ENCODE results near the gene ZNF304. TPM values are rescaled to one million over a fixed set of nuclear protein-coding genes. Genes with fewer than 3 reads are reported as not detected.

Gene ZNF304
- total and polyA plus RNA-seq, 2 of the 13 experiments (the other 11 are each of a cell fraction or from before 2014, with no cell fraction given): 3.4 to 8.0 TPM

- no peak for TF ChIP-seq HNF1A (IDR thresholded peaks at IDR 0.05; ENCODE audit: low read depth)
- peak; percentile 48; the same call in 1 of the 2 replicates for TF ChIP-seq HNF1A (CRISPR knock-in tag; IDR thresholded peaks at IDR 0.05; ENCODE audit: borderline replicate concordance)
- TF ChIP-seq DNMT1 (CRISPR knock-in tag; IDR thresholded peaks at IDR 0.05): no peak
- peak; percentile 21; the same call in 1 of the 2 replicates for TF ChIP-seq RFXAP (CRISPR knock-in tag; IDR thresholded peaks at IDR 0.05; ENCODE audit: borderline replicate concordance)
- TF ChIP-seq ZBTB40 (IDR thresholded peaks at IDR 0.05): 0 out of 2 replicates have a peak, but pooled peaks have one; percentile 39
- TF ChIP-seq ZBTB40 (CRISPR knock-in tag; IDR thresholded peaks at IDR 0.05): peak; percentile 27; the same call in 1 of the 2 replicates
- TF ChIP-seq, protein P1, sequence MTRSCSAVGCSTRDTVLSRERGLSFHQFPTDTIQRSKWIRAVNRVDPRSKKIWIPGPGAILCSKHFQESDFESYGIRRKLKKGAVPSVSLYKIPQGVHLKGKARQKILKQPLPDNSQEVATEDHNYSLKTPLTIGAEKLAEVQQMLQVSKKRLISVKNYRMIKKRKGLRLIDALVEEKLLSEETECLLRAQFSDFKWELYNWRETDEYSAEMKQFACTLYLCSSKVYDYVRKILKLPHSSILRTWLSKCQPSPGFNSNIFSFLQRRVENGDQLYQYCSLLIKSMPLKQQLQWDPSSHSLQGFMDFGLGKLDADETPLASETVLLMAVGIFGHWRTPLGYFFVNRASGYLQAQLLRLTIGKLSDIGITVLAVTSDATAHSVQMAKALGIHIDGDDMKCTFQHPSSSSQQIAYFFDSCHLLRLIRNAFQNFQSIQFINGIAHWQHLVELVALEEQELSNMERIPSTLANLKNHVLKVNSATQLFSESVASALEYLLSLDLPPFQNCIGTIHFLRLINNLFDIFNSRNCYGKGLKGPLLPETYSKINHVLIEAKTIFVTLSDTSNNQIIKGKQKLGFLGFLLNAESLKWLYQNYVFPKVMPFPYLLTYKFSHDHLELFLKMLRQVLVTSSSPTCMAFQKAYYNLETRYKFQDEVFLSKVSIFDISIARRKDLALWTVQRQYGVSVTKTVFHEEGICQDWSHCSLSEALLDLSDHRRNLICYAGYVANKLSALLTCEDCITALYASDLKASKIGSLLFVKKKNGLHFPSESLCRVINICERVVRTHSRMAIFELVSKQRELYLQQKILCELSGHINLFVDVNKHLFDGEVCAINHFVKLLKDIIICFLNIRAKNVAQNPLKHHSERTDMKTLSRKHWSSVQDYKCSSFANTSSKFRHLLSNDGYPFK (CRISPR knock-in tag; IDR thresholded peaks at IDR 0.05; ENCODE audit: borderline replicate concordance): peak; percentile 38; the same call in 1 of the 2 replicates
- peak; percentile 46 for TF ChIP-seq HCFC1 (IDR thresholded peaks at IDR 0.05; ENCODE audit: low read depth, low read length)
- peak; percentile 21; the same call in 1 of the 2 replicates for TF ChIP-seq MYPOP (CRISPR knock-in tag; IDR thresholded peaks at IDR 0.05)
- TF ChIP-seq ZNF274 (CRISPR knock-in tag; IDR thresholded peaks at IDR 0.05): peak; percentile 85; the same call in 1 of the 2 replicates
Observed at GRCh38 chr19:57320180-57321084, 30.6 kb upstream of the ZNF304 start, which contains the start of gene ZNF543 (continued).

Data from HepG2 (cell line).